ENCODE results near the gene COQ8A. TPM values are rescaled to one million over a fixed set of nuclear protein-coding genes. Genes with fewer than 3 reads are reported as not detected.
A peak's percentile ranks its signal among the peaks of the same experiment; 100 is the strongest.

COQ8A gene
- total RNA-seq, 2 donors from 2014 or later: 61.8 to 66.1 TPM

DNA sequence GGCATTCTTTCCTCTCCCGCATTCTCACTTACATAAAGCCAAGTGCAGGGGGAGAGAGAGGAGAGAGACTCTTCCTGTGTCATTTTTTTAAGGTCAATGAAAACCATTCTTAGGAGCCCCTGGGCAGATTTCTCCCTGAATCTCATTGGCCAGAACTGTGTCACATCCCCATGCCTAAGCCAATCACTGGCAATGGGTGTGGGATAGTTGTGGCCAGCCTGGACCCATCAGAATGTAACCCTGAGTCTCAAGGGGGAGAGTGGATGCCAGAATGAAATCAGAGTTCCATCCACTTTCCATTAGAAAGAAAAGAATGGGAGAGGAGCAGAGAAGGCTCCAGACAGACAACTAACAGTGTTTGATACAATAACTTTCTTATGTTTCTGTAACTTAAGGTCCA is 31.2 kb upstream of the COQ8A start:
- Histone ChIP-seq H3K4me3 (no peak overlapping the region), H3K9me3 (no peaks in the 10 kb centered on the region), H3K4me1 (replicated peaks) (no peaks in the 10 kb centered on the region), H3K27me3 (replicated peaks; ENCODE audit: insufficient read depth) (no peaks in the 10 kb centered on the region), H3K36me3 (no peaks in the 10 kb centered on the region), H3K27ac (no peak overlapping the region)
- intact Hi-C loops (cut with DNase I): no loop called here
- TF ChIP-seq POLR2A (IDR thresholded peaks at IDR 0.05): no peak
- TF ChIP-seq, protein P1, sequence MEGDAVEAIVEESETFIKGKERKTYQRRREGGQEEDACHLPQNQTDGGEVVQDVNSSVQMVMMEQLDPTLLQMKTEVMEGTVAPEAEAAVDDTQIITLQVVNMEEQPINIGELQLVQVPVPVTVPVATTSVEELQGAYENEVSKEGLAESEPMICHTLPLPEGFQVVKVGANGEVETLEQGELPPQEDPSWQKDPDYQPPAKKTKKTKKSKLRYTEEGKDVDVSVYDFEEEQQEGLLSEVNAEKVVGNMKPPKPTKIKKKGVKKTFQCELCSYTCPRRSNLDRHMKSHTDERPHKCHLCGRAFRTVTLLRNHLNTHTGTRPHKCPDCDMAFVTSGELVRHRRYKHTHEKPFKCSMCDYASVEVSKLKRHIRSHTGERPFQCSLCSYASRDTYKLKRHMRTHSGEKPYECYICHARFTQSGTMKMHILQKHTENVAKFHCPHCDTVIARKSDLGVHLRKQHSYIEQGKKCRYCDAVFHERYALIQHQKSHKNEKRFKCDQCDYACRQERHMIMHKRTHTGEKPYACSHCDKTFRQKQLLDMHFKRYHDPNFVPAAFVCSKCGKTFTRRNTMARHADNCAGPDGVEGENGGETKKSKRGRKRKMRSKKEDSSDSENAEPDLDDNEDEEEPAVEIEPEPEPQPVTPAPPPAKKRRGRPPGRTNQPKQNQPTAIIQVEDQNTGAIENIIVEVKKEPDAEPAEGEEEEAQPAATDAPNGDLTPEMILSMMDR (IDR thresholded peaks at IDR 0.05): no peak
- no peak for TF ChIP-seq POLR2AphosphoS5 (IDR thresholded peaks at IDR 0.05)
- WGBS: 96% methylated on average over 1 of the region's 1 CpG
- DNase-seq (ENCODE audit: low spot score): no peak

DNA sequence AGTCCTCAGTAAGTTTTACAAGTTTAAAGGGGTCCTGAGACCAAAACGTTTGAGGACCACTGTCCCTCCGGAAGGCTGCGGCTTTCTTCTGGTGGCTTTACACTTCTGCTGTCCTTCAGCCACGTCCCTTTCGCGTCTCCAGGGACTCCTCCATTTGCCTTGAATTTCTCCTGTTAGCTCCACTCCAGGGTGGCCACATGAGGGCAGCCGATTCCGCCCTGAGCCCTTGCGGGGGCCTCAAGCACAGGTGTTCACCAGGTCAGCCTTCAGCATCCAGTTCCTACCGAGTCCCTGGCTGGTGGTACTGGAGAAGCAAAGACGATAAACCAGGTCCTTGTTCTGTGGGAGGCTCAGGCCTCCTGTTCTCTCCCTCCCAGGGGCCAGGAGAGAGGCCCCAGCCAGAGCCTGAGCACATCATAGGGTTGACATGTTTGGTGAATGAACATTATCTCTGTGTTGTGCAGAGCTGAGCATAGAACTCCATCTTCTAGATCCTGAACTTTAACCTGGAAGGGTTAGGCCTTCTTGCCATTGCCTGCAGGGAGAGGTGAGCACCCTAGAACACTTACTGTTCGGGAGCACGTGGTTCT is 27.4 kb upstream of the COQ8A start:
- intact Hi-C loops (cut with DNase I): loop anchor here (10.0 kb wide), 1 partner anchor 402 kb away; the partner anchor contains the start of gene CDC42BPA
- DNase-seq (ENCODE audit: low spot score): peak; percentile 49
- 37% methylated on average over 13 of the region's 13 CpGs for WGBS

DNA sequence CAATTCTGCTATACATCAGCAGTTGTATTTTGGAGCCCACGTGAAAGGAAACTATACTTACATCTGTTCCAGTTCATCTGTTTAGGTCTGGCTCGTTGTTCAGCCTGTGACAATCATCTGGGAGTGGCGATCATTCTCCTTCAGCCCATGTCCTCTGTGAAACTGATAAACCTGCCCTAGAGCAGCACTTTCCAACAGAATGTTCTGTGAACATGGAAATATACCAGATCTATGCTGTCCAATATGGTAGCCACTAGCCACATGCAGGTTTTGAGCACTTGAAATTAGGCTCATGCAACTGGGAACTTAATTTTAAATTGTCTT is 24.5 kb upstream of the COQ8A start:
- Histone ChIP-seq H3K4me3 (no peak overlapping the region), H3K9me3 (no peaks in the 10 kb centered on the region), H3K4me1 (replicated peaks) (no peaks in the 10 kb centered on the region), H3K36me3 (no peaks in the 10 kb centered on the region), H3K27ac (no peak overlapping the region), H3K27me3 (replicated peaks; ENCODE audit: insufficient read depth) (no peaks in the 10 kb centered on the region)
- 85% methylated on average over 3 of the region's 3 CpGs for WGBS
- TF ChIP-seq, protein P1 (IDR thresholded peaks at IDR 0.05): no peak
- TF ChIP-seq POLR2AphosphoS5 (IDR thresholded peaks at IDR 0.05) (no peak), POLR2A (IDR thresholded peaks at IDR 0.05) (no peak)
- intact Hi-C loops (cut with DNase I): loop anchor here (5.0 to 10.0 kb wide), 2 partner anchors 399 to 522 kb away; partner anchors contain the start of gene CDC42BPA
- DNase-seq (ENCODE audit: low spot score): no peak

More for the DNA sequence above, 27.4 kb upstream of the COQ8A start:
- Histone ChIP-seq H3K9me3 (no peaks in the 10 kb centered on the region), H3K4me1 (replicated peaks) (no peaks in the 10 kb centered on the region), H3K4me3 (no peak overlapping the region), H3K27me3 (replicated peaks; ENCODE audit: insufficient read depth) (no peaks in the 10 kb centered on the region), H3K27ac (no peak overlapping the region), H3K36me3 (no peaks in the 10 kb centered on the region)
- TF ChIP-seq, protein P1 (IDR thresholded peaks at IDR 0.05): peak; percentile 11 to 69 (median 63)
- peak; percentile 11 for TF ChIP-seq POLR2AphosphoS5 (IDR thresholded peaks at IDR 0.05)
- TF ChIP-seq POLR2A (IDR thresholded peaks at IDR 0.05): no peak

DNA sequence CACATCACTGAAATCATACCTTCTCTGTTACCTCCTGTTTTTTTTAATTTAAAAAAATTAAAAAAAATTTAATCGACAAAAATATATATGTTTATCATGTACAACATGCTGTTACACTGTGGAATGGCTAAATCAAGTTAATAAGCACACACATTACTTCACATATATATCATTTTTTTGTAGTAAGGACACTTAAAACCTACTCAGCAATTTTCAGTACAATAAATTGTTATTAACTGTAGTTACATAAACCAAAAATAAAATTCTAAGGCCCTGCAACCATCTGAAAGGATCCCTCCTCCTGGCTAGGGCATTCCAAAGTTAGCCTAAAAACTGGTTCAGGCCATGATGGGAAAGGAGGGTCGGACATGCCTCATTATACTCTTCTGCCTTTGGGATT is 23.6 kb upstream of the COQ8A start:
- no peaks in the 10 kb centered on the region for H3K9me3 ChIP-seq
- DNase-seq (ENCODE audit: low spot score): no peak
- TF ChIP-seq POLR2A (IDR thresholded peaks at IDR 0.05) (no peak), POLR2AphosphoS5 (IDR thresholded peaks at IDR 0.05) (no peak)
- TF ChIP-seq, protein P1 (IDR thresholded peaks at IDR 0.05): no peak
- H3K36me3 ChIP-seq: no peaks in the 10 kb centered on the region
- H3K27ac ChIP-seq: no peak overlapping the region
- over 99% methylated on average over 2 of the region's 2 CpGs for WGBS
- H3K27me3 ChIP-seq (replicated peaks; ENCODE audit: insufficient read depth): no peaks in the 10 kb centered on the region
- no peak overlapping the region for H3K4me3 ChIP-seq
- intact Hi-C loops (cut with DNase I): loop anchor here (5.0 to 10.0 kb wide), 2 partner anchors 398 to 521 kb away; partner anchors contain the start of gene CDC42BPA
- no peaks in the 10 kb centered on the region for H3K4me1 ChIP-seq (replicated peaks)

DNA sequence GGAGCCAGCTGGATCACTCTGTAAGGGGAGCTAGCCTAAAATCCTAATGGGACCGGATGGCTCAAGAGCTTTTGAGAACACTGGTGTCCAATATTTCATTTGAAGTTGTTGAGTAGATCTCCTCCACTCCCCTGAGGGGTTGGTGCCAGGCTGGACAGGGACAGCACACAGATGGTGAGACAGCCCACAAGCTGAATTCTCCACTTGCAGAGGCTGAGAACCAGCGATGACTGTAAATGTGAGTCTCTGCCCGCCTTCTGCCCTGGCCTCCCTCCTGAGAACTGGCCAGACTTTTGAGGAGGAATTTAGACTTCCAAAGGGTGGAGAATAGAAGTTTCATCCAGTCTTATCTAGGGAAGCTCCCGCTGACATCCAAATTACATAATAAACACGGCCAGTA is 20.5 kb upstream of the COQ8A start:
- TF ChIP-seq, protein P1 (IDR thresholded peaks at IDR 0.05): no peak
- TF ChIP-seq POLR2A (IDR thresholded peaks at IDR 0.05): no peak
- no peak for TF ChIP-seq POLR2AphosphoS5 (IDR thresholded peaks at IDR 0.05)
- intact Hi-C loops (cut with DNase I): loop anchor here (5.0 to 10.0 kb wide), 2 partner anchors 395 to 518 kb away; partner anchors contain the start of gene CDC42BPA
- no peaks in the 10 kb centered on the region for H3K27me3 ChIP-seq (replicated peaks; ENCODE audit: insufficient read depth)
- 87% methylated on average over 5 of the region's 5 CpGs for WGBS
- no peaks in the 10 kb centered on the region for H3K4me1 ChIP-seq (replicated peaks)
- H3K4me3 ChIP-seq: no peak overlapping the region
- no peaks in the 10 kb centered on the region for H3K36me3 ChIP-seq
- H3K27ac ChIP-seq: no peak overlapping the region
- H3K9me3 ChIP-seq: no peaks in the 10 kb centered on the region
- DNase-seq (ENCODE audit: low spot score): no peak

All from prostate gland (tissue), 2 donors.